Suprapubic skin (tissue), 4 donors: ENCODE results near the gene ODAD3.

Experiments used
- POLR2A ChIP-seq, 2 donors: fragments of 450-650 bp; IDR thresholded peaks; one replicate each; pipeline ENCODE4 v1.6.1; 2017; ENCODE audit warnings: antibody characterized with exemption in 2 of 2, mild to moderate bottlenecking in 2 of 2, moderate library complexity in 2 of 2
- POLR2AphosphoS5 ChIP-seq, 3 donors: sonication (generic); formaldehyde crosslinking; IDR thresholded peaks; one replicate each; pipeline ENCODE4 v1.6.1; 2017; ENCODE audit warnings: antibody characterized with exemption in 3 of 3

GRCh38 chr19:11397089-11397610 lies 37.8 kb downstream of the ODAD3 start:
- TF ChIP-seq POLR2AphosphoS5 (IDR thresholded peaks at IDR 0.05), result no peak
- no peak for TF ChIP-seq POLR2A (IDR thresholded peaks at IDR 0.05)
